ENCODE data around the gene TOMM5. TPM values are rescaled to one million over a fixed set of nuclear protein-coding genes. Genes with fewer than 3 reads are reported as not detected.

Gene TOMM5
- total RNA-seq, 5 donors from 2014 or later (not counting 1 experiment from before 2014, with no cell fraction given) = 35.6 to 44.8 (median 42.1) TPM

DNA sequence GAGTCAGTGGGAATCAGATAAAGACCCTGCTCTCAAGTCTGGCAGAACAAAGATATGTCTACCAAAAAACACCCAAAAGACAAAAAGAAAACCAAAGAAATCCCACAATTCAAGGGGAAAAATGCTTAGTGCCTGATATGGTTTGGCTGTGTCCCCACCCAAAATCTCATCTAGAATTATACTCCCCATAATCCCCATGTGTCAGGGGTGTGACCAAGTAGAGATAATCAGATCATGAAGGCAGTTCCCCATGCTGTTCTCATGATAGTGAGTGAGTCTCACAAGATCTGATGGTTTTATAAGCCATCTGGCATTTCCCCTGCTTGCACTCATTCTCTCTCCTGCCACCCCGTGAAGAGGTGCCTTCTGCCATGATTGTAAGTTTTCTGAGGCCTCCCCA is 29.6 kb downstream of the TOMM5 start:
- no CpG with 5 or more reads among the region's 1 CpG for WGBS (ENCODE audit: insufficient coverage)
- no peak overlapping the region for H3K27ac Mint-ChIP-seq
- peaks cover 16% of the 10 kb centered on the region for H3K36me3 Mint-ChIP-seq
- H3K36me3 ChIP-seq (ENCODE audit: control insufficient read depth in 2 of 2, extremely low read depth in 1 of 2, insufficient read depth in 1 of 2, low read length in 1 of 2) = no peaks in the 10 kb centered on the region
- peaks cover 0 to 5% (median 0%) of the 10 kb centered on the region in 3 donors for H3K4me1 Mint-ChIP-seq
- DNase-seq (no peak), ATAC-seq (replicated peaks in 1 of 4) (no peak)
- no peaks in the 10 kb centered on the region for H3K9me3 ChIP-seq
- CTCF ChIA-PET = interaction anchor here in 1 of 2 donors (0.6 kb wide), 1 partner anchor 24 kb away, joined by 4 read pairs; no protein-coding TSS in a partner anchor
- no peak overlapping the region for H3K4me3 Mint-ChIP-seq
- POLR2A ChIA-PET = no interaction called here
- H3K4me1 ChIP-seq (ENCODE audit: control insufficient read depth in 1 of 2, extremely low read depth in 1 of 2, insufficient read depth in 2 of 2, low read length in 2 of 2) = no peaks in the 10 kb centered on the region
- no peak overlapping the region for H3K27ac ChIP-seq (ENCODE audit: low read length)
- no peaks in the 10 kb centered on the region for H3K27me3 ChIP-seq (replicated peaks in 1 of 2; ENCODE audit: control insufficient read depth in 2 of 2, extremely low read depth in 1 of 2, insufficient read depth in 2 of 2, low read length in 1 of 2)
- no peak overlapping the region for H3K4me3 ChIP-seq (ENCODE audit: control insufficient read depth in 1 of 2, extremely low read depth in 1 of 2, low read length in 1 of 2)
- peaks cover 3 to 6% (median 3%) of the 10 kb centered on the region in 3 donors for H3K9me3 Mint-ChIP-seq
- no peaks in the 10 kb centered on the region for H3K27me3 Mint-ChIP-seq

DNA sequence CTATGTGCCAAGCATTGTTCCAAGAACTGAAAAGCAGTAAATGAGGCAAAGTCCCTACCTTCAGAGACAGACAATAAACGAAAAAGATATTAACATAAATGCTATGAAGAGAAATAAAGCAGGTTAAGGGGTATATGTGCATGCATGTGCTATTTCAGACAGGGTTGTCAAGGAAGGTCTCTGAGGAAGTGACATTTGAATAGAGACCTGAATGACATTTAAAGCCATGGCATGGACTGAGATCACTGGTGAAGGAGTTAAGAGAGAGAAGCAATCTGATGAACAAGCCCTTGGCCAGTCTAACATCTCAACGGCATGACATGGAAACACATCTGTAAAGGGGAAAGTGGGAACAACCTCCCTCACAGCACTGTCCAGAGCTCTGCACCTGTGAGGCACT is 30.7 kb downstream of the TOMM5 start:
- Mint-ChIP-seq H3K27ac (no peak overlapping the region), H3K4me3 (no peak overlapping the region), H3K36me3 (peaks cover 13% of the 10 kb centered on the region), H3K27me3 (no peaks in the 10 kb centered on the region), H3K9me3 (peaks cover 3 to 6% (median 3%) of the 10 kb centered on the region in 3 donors), H3K4me1 (peaks cover 0 to 3% (median 0%) of the 10 kb centered on the region in 3 donors)
- DNase-seq (no peak), ATAC-seq (replicated peaks in 1 of 4) (no peak)
- Histone ChIP-seq H3K4me1 (ENCODE audit: control insufficient read depth in 1 of 2, extremely low read depth in 1 of 2, insufficient read depth in 2 of 2, low read length in 2 of 2) (no peaks in the 10 kb centered on the region), H3K27me3 (replicated peaks in 1 of 2; ENCODE audit: control insufficient read depth in 2 of 2, extremely low read depth in 1 of 2, insufficient read depth in 2 of 2, low read length in 1 of 2) (no peaks in the 10 kb centered on the region), H3K36me3 (ENCODE audit: control insufficient read depth in 2 of 2, extremely low read depth in 1 of 2, insufficient read depth in 1 of 2, low read length in 1 of 2) (no peaks in the 10 kb centered on the region), H3K4me3 (ENCODE audit: control insufficient read depth in 1 of 2, extremely low read depth in 1 of 2, low read length in 1 of 2) (no peak overlapping the region), H3K27ac (ENCODE audit: low read length) (no peak overlapping the region), H3K9me3 (no peaks in the 10 kb centered on the region)
- ChIA-PET POLR2A (no interaction called here), CTCF (no interaction called here)
- no CpG with 5 or more reads among the region's 2 CpGs for WGBS (ENCODE audit: insufficient coverage)

DNA sequence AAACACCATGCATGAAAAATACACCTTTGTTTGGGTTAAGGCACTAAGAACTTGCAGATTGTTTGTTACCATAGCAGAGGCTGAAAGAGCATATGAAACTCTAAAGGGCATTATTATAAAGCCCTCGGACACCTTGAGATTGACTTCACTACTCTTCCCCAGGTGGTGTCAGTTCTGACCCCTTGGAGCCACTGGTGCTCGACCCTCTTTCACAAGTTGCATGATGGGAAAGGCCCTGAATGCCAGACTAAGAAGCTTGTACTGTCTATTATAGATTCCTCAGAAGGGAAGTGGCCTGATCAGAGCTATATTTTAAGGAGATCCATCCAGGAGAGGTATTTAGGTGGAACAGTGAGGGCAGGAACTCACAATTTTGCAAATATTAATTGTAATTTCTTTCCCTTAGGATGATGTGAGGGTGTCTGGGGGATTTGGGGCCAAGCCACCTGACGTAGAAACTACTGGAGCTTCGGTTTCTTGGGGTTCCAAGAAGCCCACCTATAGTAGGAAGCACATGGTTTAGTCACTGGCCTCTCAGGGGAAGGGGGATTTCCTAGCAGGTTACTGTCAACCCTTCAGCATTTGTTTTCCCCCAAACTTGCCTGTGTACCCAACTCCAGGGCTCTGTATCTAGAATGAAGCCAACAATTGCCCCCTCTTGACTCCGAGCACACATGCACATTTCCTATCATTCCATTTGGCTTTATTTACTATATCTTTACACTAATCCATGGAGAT is 32.4 kb downstream of the TOMM5 start:
- H3K27ac ChIP-seq (ENCODE audit: low read length) = no peak overlapping the region
- no peak overlapping the region for H3K4me3 ChIP-seq (ENCODE audit: control insufficient read depth in 1 of 2, extremely low read depth in 1 of 2, low read length in 1 of 2)
- no peak for DNase-seq
- Mint-ChIP-seq H3K27ac (no peak overlapping the region), H3K27me3 (no peaks in the 10 kb centered on the region), H3K36me3 (peaks cover 13% of the 10 kb centered on the region), H3K4me1 (peaks cover 0 to 3% (median 0%) of the 10 kb centered on the region in 3 donors), H3K9me3 (peaks cover 3 to 6% (median 3%) of the 10 kb centered on the region in 3 donors), H3K4me3 (no peak overlapping the region)
- no peaks in the 10 kb centered on the region for H3K27me3 ChIP-seq (replicated peaks in 1 of 2; ENCODE audit: control insufficient read depth in 2 of 2, extremely low read depth in 1 of 2, insufficient read depth in 2 of 2, low read length in 1 of 2)
- H3K4me1 ChIP-seq (ENCODE audit: control insufficient read depth in 1 of 2, extremely low read depth in 1 of 2, insufficient read depth in 2 of 2, low read length in 2 of 2) = no peaks in the 10 kb centered on the region
- no peak for ATAC-seq (replicated peaks in 1 of 4)
- no peaks in the 10 kb centered on the region for H3K36me3 ChIP-seq (ENCODE audit: control insufficient read depth in 2 of 2, extremely low read depth in 1 of 2, insufficient read depth in 1 of 2, low read length in 1 of 2)
- CTCF ChIA-PET = no interaction called here
- H3K9me3 ChIP-seq = no peaks in the 10 kb centered on the region
- POLR2A ChIA-PET = no interaction called here
- WGBS (ENCODE audit: insufficient coverage) = 87% methylated on average over 4 of the region's 5 CpGs

DNA sequence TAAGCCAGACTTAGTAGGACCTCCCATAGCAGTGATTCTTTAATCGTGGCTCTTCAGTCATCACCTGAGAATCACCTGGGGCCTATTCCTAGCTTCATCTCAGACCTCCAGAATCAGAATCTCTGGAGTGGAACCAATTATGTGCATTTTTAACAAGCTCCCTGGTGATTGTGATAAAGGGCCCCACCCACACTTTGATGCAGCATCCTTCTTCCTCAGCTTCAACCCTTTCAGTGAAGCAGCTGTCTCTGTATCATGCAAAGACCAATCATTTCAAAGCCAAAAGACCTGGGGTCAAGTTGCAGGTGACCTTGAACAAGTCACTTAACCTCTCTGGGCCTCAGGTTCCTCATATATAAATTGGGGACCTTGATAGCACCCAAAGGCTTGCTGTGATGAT is 33.3 kb downstream of the TOMM5 start:
- Mint-ChIP-seq H3K4me3 (no peak overlapping the region), H3K27ac (no peak overlapping the region), H3K9me3 (peaks cover 3 to 6% (median 3%) of the 10 kb centered on the region in 3 donors), H3K4me1 (peaks cover 0 to 3% (median 0%) of the 10 kb centered on the region in 3 donors), H3K27me3 (no peaks in the 10 kb centered on the region), H3K36me3 (peaks cover 13% of the 10 kb centered on the region)
- no peak overlapping the region for H3K4me3 ChIP-seq (ENCODE audit: control insufficient read depth in 1 of 2, extremely low read depth in 1 of 2, low read length in 1 of 2)
- H3K4me1 ChIP-seq (ENCODE audit: control insufficient read depth in 1 of 2, extremely low read depth in 1 of 2, insufficient read depth in 2 of 2, low read length in 2 of 2) = no peaks in the 10 kb centered on the region
- CTCF ChIA-PET = no interaction called here
- no peaks in the 10 kb centered on the region for H3K36me3 ChIP-seq (ENCODE audit: control insufficient read depth in 2 of 2, extremely low read depth in 1 of 2, insufficient read depth in 1 of 2, low read length in 1 of 2)
- ATAC-seq (replicated peaks in 1 of 4) (no peak), DNase-seq (no peak)
- no peaks in the 10 kb centered on the region for H3K27me3 ChIP-seq (replicated peaks in 1 of 2; ENCODE audit: control insufficient read depth in 2 of 2, extremely low read depth in 1 of 2, insufficient read depth in 2 of 2, low read length in 1 of 2)
- no peaks in the 10 kb centered on the region for H3K9me3 ChIP-seq
- POLR2A ChIA-PET = no interaction called here
- 100% methylated on average over 1 of the region's 1 CpG for WGBS (ENCODE audit: insufficient coverage)
- no peak overlapping the region for H3K27ac ChIP-seq (ENCODE audit: low read length)

DNA sequence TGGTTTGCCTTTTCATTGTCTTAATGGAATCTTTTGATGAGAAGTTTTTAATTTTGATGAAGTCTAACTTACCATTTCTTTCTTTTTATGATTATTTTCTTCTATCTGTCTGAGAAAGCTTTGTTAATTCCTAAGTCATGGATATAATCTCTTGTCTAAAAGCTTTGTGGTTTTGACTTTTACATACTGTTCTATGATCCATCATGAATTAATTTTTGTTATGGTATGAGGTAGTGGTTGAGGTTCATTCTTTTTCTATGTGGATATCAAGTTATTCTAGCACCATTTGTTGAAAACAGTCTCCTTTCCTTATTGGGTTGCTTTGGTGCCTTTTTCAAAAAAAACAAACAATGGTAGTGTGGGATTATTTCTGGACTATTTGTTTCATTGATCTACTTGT is 36.6 kb downstream of the TOMM5 start:
- H3K9me3 Mint-ChIP-seq = no peaks in the 10 kb centered on the region
- Histone ChIP-seq H3K36me3 (ENCODE audit: control insufficient read depth in 2 of 2, extremely low read depth in 1 of 2, insufficient read depth in 1 of 2, low read length in 1 of 2) (no peaks in the 10 kb centered on the region), H3K4me3 (ENCODE audit: control insufficient read depth in 1 of 2, extremely low read depth in 1 of 2, low read length in 1 of 2) (no peak overlapping the region), H3K27ac (ENCODE audit: low read length) (no peak overlapping the region), H3K9me3 (no peaks in the 10 kb centered on the region), H3K27me3 (replicated peaks in 1 of 2; ENCODE audit: control insufficient read depth in 2 of 2, extremely low read depth in 1 of 2, insufficient read depth in 2 of 2, low read length in 1 of 2) (no peaks in the 10 kb centered on the region), H3K4me1 (ENCODE audit: control insufficient read depth in 1 of 2, extremely low read depth in 1 of 2, insufficient read depth in 2 of 2, low read length in 2 of 2) (no peaks in the 10 kb centered on the region)
- DNase-seq (no peak), ATAC-seq (replicated peaks in 1 of 4) (no peak)
- no peaks in the 10 kb centered on the region for H3K36me3 Mint-ChIP-seq
- H3K27ac Mint-ChIP-seq = no peak overlapping the region
- no peaks in the 10 kb centered on the region for H3K27me3 Mint-ChIP-seq
- no peaks in the 10 kb centered on the region for H3K4me1 Mint-ChIP-seq
- ChIA-PET CTCF (no interaction called here), POLR2A (no interaction called here)
- no peak overlapping the region for H3K4me3 Mint-ChIP-seq

DNA sequence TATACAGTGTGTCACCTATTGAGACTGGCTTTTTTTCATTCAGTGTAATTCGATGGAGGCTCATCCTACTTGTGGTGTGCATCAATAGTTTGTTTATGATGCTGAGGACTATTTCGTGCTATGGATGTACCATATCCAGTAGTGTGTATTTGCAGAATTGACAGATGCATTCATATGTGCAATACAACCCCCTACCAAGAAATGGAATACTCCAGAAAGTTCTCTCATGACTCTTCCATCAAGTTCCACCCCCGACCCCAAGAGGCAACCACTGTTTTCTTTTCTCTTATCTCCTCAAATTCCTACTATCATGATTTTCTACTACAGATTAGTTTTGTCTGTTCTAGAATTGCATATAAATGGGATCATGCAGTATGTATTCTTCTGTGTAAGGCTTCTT is 38.1 kb downstream of the TOMM5 start:
- H3K27me3 ChIP-seq (replicated peaks in 1 of 2; ENCODE audit: control insufficient read depth in 2 of 2, extremely low read depth in 1 of 2, insufficient read depth in 2 of 2, low read length in 1 of 2) = no peaks in the 10 kb centered on the region
- Mint-ChIP-seq H3K27me3 (no peaks in the 10 kb centered on the region), H3K4me1 (no peaks in the 10 kb centered on the region), H3K9me3 (no peaks in the 10 kb centered on the region), H3K27ac (no peak overlapping the region), H3K4me3 (no peak overlapping the region), H3K36me3 (no peaks in the 10 kb centered on the region)
- H3K36me3 ChIP-seq (ENCODE audit: control insufficient read depth in 2 of 2, extremely low read depth in 1 of 2, insufficient read depth in 1 of 2, low read length in 1 of 2) = no peaks in the 10 kb centered on the region
- H3K27ac ChIP-seq (ENCODE audit: low read length) = no peak overlapping the region
- no peaks in the 10 kb centered on the region for H3K4me1 ChIP-seq (ENCODE audit: control insufficient read depth in 1 of 2, extremely low read depth in 1 of 2, insufficient read depth in 2 of 2, low read length in 2 of 2)
- WGBS (ENCODE audit: insufficient coverage) = no CpG with 5 or more reads among the region's 3 CpGs
- no peak for ATAC-seq (replicated peaks in 1 of 4)
- no peak for DNase-seq
- CTCF ChIA-PET = no interaction called here
- POLR2A ChIA-PET = no interaction called here
- no peak overlapping the region for H3K4me3 ChIP-seq (ENCODE audit: control insufficient read depth in 1 of 2, extremely low read depth in 1 of 2, low read length in 1 of 2)
- no peaks in the 10 kb centered on the region for H3K9me3 ChIP-seq

DNA sequence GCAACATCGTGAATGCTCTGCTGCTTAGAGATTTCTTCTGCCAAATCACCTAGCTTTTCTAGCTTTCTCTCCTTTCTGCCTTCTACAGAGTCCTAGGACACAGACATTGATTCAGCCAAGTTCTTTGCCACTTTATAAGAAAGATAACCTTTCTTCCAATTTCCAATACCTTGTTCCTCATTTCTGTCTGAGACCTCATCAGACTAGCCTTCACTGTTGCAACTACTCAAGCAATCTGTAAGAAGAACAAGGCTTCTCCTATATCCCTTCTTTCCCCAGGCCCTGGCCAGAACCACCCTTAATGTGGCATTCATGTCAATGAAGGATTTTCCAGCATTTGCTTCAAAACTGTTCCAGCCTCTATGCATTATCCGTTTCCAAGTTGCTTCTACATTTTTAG is 40.5 kb downstream of the TOMM5 start:
- H3K4me3 ChIP-seq (ENCODE audit: control insufficient read depth in 1 of 2, extremely low read depth in 1 of 2, low read length in 1 of 2) = no peak overlapping the region
- ATAC-seq (replicated peaks in 1 of 4) (no peak), DNase-seq (no peak)
- Mint-ChIP-seq H3K36me3 (no peaks in the 10 kb centered on the region), H3K4me3 (no peak overlapping the region), H3K27me3 (no peaks in the 10 kb centered on the region), H3K4me1 (no peaks in the 10 kb centered on the region), H3K27ac (no peak overlapping the region), H3K9me3 (no peaks in the 10 kb centered on the region)
- no peaks in the 10 kb centered on the region for H3K27me3 ChIP-seq (replicated peaks in 1 of 2; ENCODE audit: control insufficient read depth in 2 of 2, extremely low read depth in 1 of 2, insufficient read depth in 2 of 2, low read length in 1 of 2)
- H3K4me1 ChIP-seq (ENCODE audit: control insufficient read depth in 1 of 2, extremely low read depth in 1 of 2, insufficient read depth in 2 of 2, low read length in 2 of 2) = no peaks in the 10 kb centered on the region
- ChIA-PET POLR2A (no interaction called here), CTCF (no interaction called here)
- no peaks in the 10 kb centered on the region for H3K9me3 ChIP-seq
- H3K36me3 ChIP-seq (ENCODE audit: control insufficient read depth in 2 of 2, extremely low read depth in 1 of 2, insufficient read depth in 1 of 2, low read length in 1 of 2) = no peaks in the 10 kb centered on the region
- 90% methylated on average over 1 of the region's 2 CpGs for WGBS (ENCODE audit: insufficient coverage)
- no peak overlapping the region for H3K27ac ChIP-seq (ENCODE audit: low read length)
